ENCODE results near the gene TUBGCP4.

GRCh38 chr15:43449981-43450380 lies 79.1 kb downstream of the TUBGCP4 start:
- TF ChIP-seq POLR2AphosphoS5 (IDR thresholded peaks at IDR 0.05; ENCODE audit: low read depth, low read length) (no peak), SIN3A (IDR thresholded peaks at IDR 0.05; ENCODE audit: borderline replicate concordance, insufficient read depth, low read length) (no peak), TAF1 (IDR thresholded peaks at IDR 0.05; ENCODE audit: borderline replicate concordance, insufficient read depth, low read length) (no peak)
- TF ChIP-seq, protein P1, sequence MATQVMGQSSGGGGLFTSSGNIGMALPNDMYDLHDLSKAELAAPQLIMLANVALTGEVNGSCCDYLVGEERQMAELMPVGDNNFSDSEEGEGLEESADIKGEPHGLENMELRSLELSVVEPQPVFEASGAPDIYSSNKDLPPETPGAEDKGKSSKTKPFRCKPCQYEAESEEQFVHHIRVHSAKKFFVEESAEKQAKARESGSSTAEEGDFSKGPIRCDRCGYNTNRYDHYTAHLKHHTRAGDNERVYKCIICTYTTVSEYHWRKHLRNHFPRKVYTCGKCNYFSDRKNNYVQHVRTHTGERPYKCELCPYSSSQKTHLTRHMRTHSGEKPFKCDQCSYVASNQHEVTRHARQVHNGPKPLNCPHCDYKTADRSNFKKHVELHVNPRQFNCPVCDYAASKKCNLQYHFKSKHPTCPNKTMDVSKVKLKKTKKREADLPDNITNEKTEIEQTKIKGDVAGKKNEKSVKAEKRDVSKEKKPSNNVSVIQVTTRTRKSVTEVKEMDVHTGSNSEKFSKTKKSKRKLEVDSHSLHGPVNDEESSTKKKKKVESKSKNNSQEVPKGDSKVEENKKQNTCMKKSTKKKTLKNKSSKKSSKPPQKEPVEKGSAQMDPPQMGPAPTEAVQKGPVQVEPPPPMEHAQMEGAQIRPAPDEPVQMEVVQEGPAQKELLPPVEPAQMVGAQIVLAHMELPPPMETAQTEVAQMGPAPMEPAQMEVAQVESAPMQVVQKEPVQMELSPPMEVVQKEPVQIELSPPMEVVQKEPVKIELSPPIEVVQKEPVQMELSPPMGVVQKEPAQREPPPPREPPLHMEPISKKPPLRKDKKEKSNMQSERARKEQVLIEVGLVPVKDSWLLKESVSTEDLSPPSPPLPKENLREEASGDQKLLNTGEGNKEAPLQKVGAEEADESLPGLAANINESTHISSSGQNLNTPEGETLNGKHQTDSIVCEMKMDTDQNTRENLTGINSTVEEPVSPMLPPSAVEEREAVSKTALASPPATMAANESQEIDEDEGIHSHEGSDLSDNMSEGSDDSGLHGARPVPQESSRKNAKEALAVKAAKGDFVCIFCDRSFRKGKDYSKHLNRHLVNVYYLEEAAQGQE (IDR thresholded peaks at IDR 0.05; ENCODE audit: insufficient read depth in 1 of 2, low read depth in 2 of 2, low read length in 2 of 2), result no peak
